Spleen (tissue), 11 donors: ENCODE data around the gene ERO1B. TPM values are rescaled to one million over a fixed set of nuclear protein-coding genes. Genes with fewer than 3 reads are reported as not detected.
A peak's percentile ranks its signal among the peaks of the same experiment; 100 is the strongest.

Experiments used
- DNase-seq: peaks from one replicate; pipeline ENCODE4 v3.0.0-alpha.2; 2020
- H3K27ac ChIP-seq, 8 donors: fragments of 200-600 bp; sonication (generic) in 7 of 8; 1 replicate in 4 of 8; 2 replicates in 4 of 8; pipeline versions ENCODE4 v1.5.0 to v1.8.0; 2016 to 2021; ENCODE audit warnings: inconsistent platforms in 4 of 8, mild to moderate bottlenecking in 4 of 8, moderate library complexity in 1 of 8
- H3K27me3 ChIP-seq, 7 donors: fragments of 200-600 bp; sonication (generic) in 6 of 7; replicated peaks in 1 of 7; 1 replicate in 4 of 7; 2 replicates in 3 of 7; pipeline versions ENCODE4 v1.5.0 to v1.8.0; 2016 to 2021; ENCODE audit warnings: inconsistent platforms in 3 of 7, mild to moderate bottlenecking in 1 of 7
- H3K36me3 ChIP-seq, 6 donors: fragments of 200-600 bp; sonication (generic) in 5 of 6; 1 replicate in 4 of 6; 2 replicates in 2 of 6; pipeline versions ENCODE4 v1.5.0 to v1.8.0; 2016 to 2021; ENCODE audit warnings: inconsistent platforms in 2 of 6
- H3K4me1 ChIP-seq, 6 donors: fragments of 200-600 bp; sonication (generic) in 5 of 6; 1 replicate in 3 of 6; 2 replicates in 3 of 6; pipeline versions ENCODE4 v1.5.0 to v1.8.0; 2016 to 2021; ENCODE audit warnings: inconsistent platforms in 3 of 6
- H3K4me3 ChIP-seq, 8 donors: fragments of 200-600 bp; sonication (generic) in 7 of 8; 1 replicate in 4 of 8; 2 replicates in 4 of 8; pipeline versions ENCODE4 v1.5.0 to v1.8.0; 2016 to 2021; ENCODE audit warnings: inconsistent platforms in 4 of 8, mild to moderate bottlenecking in 4 of 8, moderate library complexity in 2 of 8
- H3K9me3 ChIP-seq, 8 donors: fragments of 200-600 bp; sonication (generic) in 7 of 8; 1 replicate in 4 of 8; 2 replicates in 4 of 8; pipeline versions ENCODE4 v1.5.0 to v1.8.0; 2016 to 2021; ENCODE audit warnings: inconsistent platforms in 4 of 8
- CTCF ChIP-seq, 11 experiments: fragments of 200-600 bp in 7 of 11; fragments of 450-650 bp in 4 of 11; sonication (generic) in 4 of 11; IDR thresholded peaks in 8 of 11; conservative IDR thresholded peaks in 3 of 11; 1 replicate in 7 of 11; 2 replicates in 4 of 11; pipeline versions ENCODE4 v1.4.0 to v1.8.0; 2016 to 2021; ENCODE audit warnings: antibody characterized with exemption in 11 of 11, inconsistent platforms in 4 of 11, mild to moderate bottlenecking in 1 of 11
- POLR2A ChIP-seq, 3 donors: fragments of 450-650 bp; IDR thresholded peaks; one replicate each; pipeline ENCODE4 v1.5.1; 2017; ENCODE audit warnings: antibody characterized with exemption in 3 of 3, mild to moderate bottlenecking in 1 of 3
- POLR2AphosphoS5 ChIP-seq, 3 donors: sonication (generic); formaldehyde crosslinking; IDR thresholded peaks; one replicate each; pipeline ENCODE4 v1.5.1; 2017; ENCODE audit warnings: antibody characterized with exemption in 3 of 3
- WGBS, 5 donors: extraction: QIAGEN DNeasy Blood & Tissue Kit in 3 of 5; methylation state at CpG; one replicate each; pipeline versions ENCODE4 v1.1.5 to v1.1.7; 2013 to 2018; 5-methylcytosine and 5-hydroxymethylcytosine counted together
- intact Hi-C: fragments of 100-400 bp; cut with DNase I; formaldehyde crosslinking; loops from one replicate; pipeline ENCODE4 v1.15.0; 2023; ENCODE audit warnings: low total_unique reads
- polyA plus RNA-seq, 3 donors: library from polyadenylated mRNA; stranded (reverse); fragments of 200-250 nt; gene quantifications; one replicate each; pipeline ENCODE4 v1.2.1, GENCODE V29; 2013
- total RNA-seq, 7 donors: library from RNA; depleted of rRNA in 3 of 7; stranded (reverse); fragments of >200 nt in 3 of 7; fragmentation: NEBNext Ultra II Directional in 4 of 7; extraction: Animal tissue kit (Norgen Biotek cat#: 25700) in 4 of 7; gene quantifications; one replicate each; pipeline versions ENCODE4 v1.1.0 to v1.2.1, GENCODE V29; 2016 to 2021
- donor health status: healthy with polysubstance abuse.
- donor health status: DM: no; HTN: no; CAD: no; lungs with moderate emphysema.
- donor health status: DM: no; HTN: no; CAD: no.
- donor health status: Bipolar disorder and iron deficiency.
- donor health status: healthy.
- donor health status: DM: no; HTN: no; CAD: no.
- donor health status: DM: yes; HTN: yes; CAD: no.

Gene ERO1B
- total and polyA plus RNA-seq, 10 donors = 3.9 to 29.4 (median 16.4) TPM

GRCh38 chr1:236222632-236223031 is 59.1 kb downstream of the ERO1B start:
- 91 to 100% (median 97%) methylated on average over 1 of the region's 1 CpG for WGBS, 5 donors
- H3K36me3 ChIP-seq = peaks cover 0 to 97% (median 31%) of the 10 kb centered on the region in 6 donors
- TF ChIP-seq POLR2AphosphoS5 (IDR thresholded peaks at IDR 0.05) (no peak), CTCF (IDR thresholded peaks at IDR 0.05 in 8 of 11, conservative IDR thresholded peaks at IDR 0.05 in 3 of 11) (no peak), POLR2A (IDR thresholded peaks at IDR 0.05) (no peak)

GRCh38 chr1:236220473-236220872 is 61.3 kb downstream of the ERO1B start:
- Histone ChIP-seq H3K27ac (no peak overlapping the region), H3K9me3 (no peaks in the 10 kb centered on the region), H3K27me3 (no peaks in the 10 kb centered on the region), H3K4me3 (no peak overlapping the region), H3K4me1 (no peaks in the 10 kb centered on the region), H3K36me3 (peaks cover 0 to 94% (median 20%) of the 10 kb centered on the region in 6 donors)
- 94 to 100% (median 98%) methylated on average over 1 of the region's 1 CpG for WGBS, 5 donors
- no peak for DNase-seq
- TF ChIP-seq CTCF (IDR thresholded peaks at IDR 0.05 in 8 of 11, conservative IDR thresholded peaks at IDR 0.05 in 3 of 11) = no peak
- no peak for TF ChIP-seq POLR2AphosphoS5 (IDR thresholded peaks at IDR 0.05)
- TF ChIP-seq POLR2A (IDR thresholded peaks at IDR 0.05) = no peak
- intact Hi-C loops = no loop called here

More at GRCh38 chr1:236222632-236223031, 59.1 kb downstream of the ERO1B start:
- Histone ChIP-seq H3K27ac (peak overlapping the region in 1 of 8 donors; percentile 34), H3K27me3 (no peaks in the 10 kb centered on the region), H3K4me3 (no peak overlapping the region), H3K9me3 (no peaks in the 10 kb centered on the region), H3K4me1 (no peaks in the 10 kb centered on the region)
- DNase-seq = no peak
- intact Hi-C loops = no loop called here

DNA sequence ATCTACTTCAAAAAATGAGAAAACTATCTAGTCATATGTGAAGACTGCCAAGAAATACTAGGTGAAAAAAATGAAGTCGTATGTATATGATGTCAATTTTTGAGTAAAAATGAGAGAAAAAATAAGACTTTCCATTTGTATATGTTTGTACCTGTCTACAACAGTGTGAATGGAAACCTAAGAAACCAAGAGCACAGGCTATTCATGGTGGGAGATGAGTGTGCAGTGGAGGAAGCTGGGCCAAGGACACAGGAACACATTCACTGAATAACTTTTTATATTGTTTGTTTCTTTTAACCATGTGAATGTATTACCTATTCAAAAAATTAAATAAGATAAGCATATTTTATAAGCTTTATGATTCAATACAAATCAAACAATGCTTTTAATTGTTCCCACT is 67.0 kb downstream of the ERO1B start:
- Histone ChIP-seq H3K27ac (no peak overlapping the region), H3K36me3 (peaks cover 0 to 61% (median 7%) of the 10 kb centered on the region in 6 donors), H3K4me3 (no peak overlapping the region), H3K4me1 (no peaks in the 10 kb centered on the region), H3K9me3 (no peaks in the 10 kb centered on the region), H3K27me3 (no peaks in the 10 kb centered on the region)
- intact Hi-C loops = no loop called here
- no peak for DNase-seq
- TF ChIP-seq POLR2AphosphoS5 (IDR thresholded peaks at IDR 0.05) = no peak
- TF ChIP-seq POLR2A (IDR thresholded peaks at IDR 0.05) = no peak
- TF ChIP-seq CTCF (IDR thresholded peaks at IDR 0.05 in 8 of 11, conservative IDR thresholded peaks at IDR 0.05 in 3 of 11) = no peak
- 68 to 85% (median 72%) methylated on average over 1 of the region's 1 CpG for WGBS, 5 donors

DNA sequence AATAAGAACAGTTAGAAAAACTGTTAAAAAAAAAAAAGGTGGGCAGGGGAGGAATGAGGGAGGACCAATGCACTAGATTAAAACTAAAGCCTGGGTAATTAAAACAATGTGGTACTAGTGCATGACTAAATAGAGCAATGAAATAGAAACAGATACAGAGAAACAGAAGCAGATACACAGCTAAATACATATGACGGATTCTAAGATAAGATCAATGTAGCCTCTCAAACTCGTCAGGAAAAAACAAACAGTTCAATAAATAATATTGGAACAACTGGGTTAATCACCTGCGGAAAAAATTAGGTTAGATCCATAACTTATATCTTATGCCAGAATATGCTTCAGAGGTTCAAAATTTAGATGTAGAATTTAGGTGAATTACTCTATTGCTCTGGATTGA is 68.2 kb downstream of the ERO1B start:
- DNase-seq = no peak
- 92 to 98% (median 98%) methylated on average over 3 of the region's 3 CpGs for WGBS, 5 donors

More for the DNA sequence above, 68.2 kb downstream of the ERO1B start:
- no peak overlapping the region for H3K4me3 ChIP-seq
- peaks cover 0 to 60% (median 4%) of the 10 kb centered on the region in 6 donors for H3K36me3 ChIP-seq
- H3K9me3 ChIP-seq = no peaks in the 10 kb centered on the region
- H3K27ac ChIP-seq = no peak overlapping the region
- TF ChIP-seq POLR2AphosphoS5 (IDR thresholded peaks at IDR 0.05) (no peak), POLR2A (IDR thresholded peaks at IDR 0.05) (no peak), CTCF (IDR thresholded peaks at IDR 0.05 in 8 of 11, conservative IDR thresholded peaks at IDR 0.05 in 3 of 11) (no peak)
- intact Hi-C loops = no loop called here
- H3K4me1 ChIP-seq = no peaks in the 10 kb centered on the region
- H3K27me3 ChIP-seq = no peaks in the 10 kb centered on the region
